T-helper 2 cell treated with Interferon-gamma antibody and Interleukin-4, amounts not matched to agents 5 μg/mL and 100 μg/mL, for 36 hours (primary cell): ENCODE data around the gene CNOT4.

Experiments used
- DNase-seq: peaks from one replicate; pipeline ENCODE4 v3.0.0; 2021; ENCODE audit warnings: low spot score
- H3K27ac Mint-ChIP-seq: one replicate; pipeline ENCODE4 v1.8.0; 2021; ENCODE audit warnings: mild to moderate bottlenecking, mixed read lengths
- H3K27me3 Mint-ChIP-seq: one replicate; pipeline ENCODE4 v1.8.0; 2021; ENCODE audit warnings: low read depth, mixed read lengths
- H3K36me3 Mint-ChIP-seq: one replicate; pipeline ENCODE4 v1.8.0; 2021; ENCODE audit warnings: low read depth, mixed read lengths
- H3K4me1 Mint-ChIP-seq: one replicate; pipeline ENCODE4 v1.8.0; 2021; ENCODE audit warnings: low read depth, mixed read lengths
- H3K4me3 Mint-ChIP-seq: one replicate; pipeline ENCODE4 v1.8.0; 2022; ENCODE audit warnings: mild to moderate bottlenecking, moderate library complexity, mixed read lengths
- H3K9me3 Mint-ChIP-seq: one replicate; pipeline ENCODE4 v1.8.0; 2021; ENCODE audit warnings: mixed read lengths

CNOT4 gene

DNA sequence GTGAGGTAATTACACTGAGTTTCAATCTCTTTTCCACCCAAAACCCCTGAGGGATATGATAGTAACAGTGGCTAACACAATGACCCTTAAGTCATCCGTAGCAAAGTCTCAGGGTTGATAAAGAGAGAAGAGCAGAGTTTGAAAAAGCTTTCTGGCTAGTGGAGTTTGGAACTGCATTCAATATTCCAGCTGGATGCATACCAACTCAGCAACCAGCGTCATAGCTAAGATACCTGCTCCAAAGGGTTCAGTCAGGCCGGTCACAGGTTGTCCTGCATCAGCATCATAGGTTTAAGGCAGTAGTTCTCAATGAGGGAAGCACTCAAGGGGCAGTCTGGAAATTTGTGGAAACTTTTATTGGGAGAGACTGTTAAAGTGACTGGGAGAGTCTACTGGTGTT lies 93.5 kb downstream of the CNOT4 start:
- H3K36me3 Mint-ChIP-seq = peaks cover 8% of the 10 kb centered on the region
- H3K27ac Mint-ChIP-seq = no peak overlapping the region
- no peaks in the 10 kb centered on the region for H3K27me3 Mint-ChIP-seq
- no peaks in the 10 kb centered on the region for H3K9me3 Mint-ChIP-seq
- H3K4me1 Mint-ChIP-seq = peaks cover 2% of the 10 kb centered on the region
- no peak overlapping the region for H3K4me3 Mint-ChIP-seq
- no peak for DNase-seq

DNA sequence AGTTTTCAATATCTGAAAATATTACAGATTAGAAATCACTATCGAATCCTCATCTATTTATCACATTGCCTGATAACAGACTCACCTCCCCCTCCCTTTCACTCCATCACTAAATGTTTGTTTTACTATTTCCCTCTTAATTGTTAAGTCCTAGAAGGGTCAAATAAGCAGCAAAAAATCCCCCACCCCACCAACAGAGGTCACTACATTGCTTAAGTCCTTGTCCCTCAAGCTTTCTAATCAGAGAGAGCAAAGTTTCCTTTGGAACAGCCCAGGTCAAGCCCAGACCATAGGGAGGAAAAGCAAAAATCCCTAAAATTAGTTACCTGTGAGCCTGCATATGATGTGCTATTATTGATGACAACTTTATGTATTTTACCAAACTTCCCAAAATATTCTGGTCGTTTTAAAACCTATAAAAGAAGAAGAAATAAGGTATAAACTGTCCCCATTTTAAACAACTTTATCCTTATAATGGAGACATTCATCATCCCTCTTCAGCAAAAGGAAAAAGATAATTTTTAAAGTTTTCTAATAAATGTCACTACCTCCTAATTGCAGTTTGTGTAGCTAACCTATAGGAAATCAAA lies 95.0 kb downstream of the CNOT4 start:
- H3K27me3 Mint-ChIP-seq = no peaks in the 10 kb centered on the region
- no peak overlapping the region for H3K4me3 Mint-ChIP-seq
- H3K36me3 Mint-ChIP-seq = peaks cover 7% of the 10 kb centered on the region
- no peak overlapping the region for H3K27ac Mint-ChIP-seq
- no peaks in the 10 kb centered on the region for H3K9me3 Mint-ChIP-seq
- no peak for DNase-seq
- H3K4me1 Mint-ChIP-seq = peaks cover 4% of the 10 kb centered on the region

DNA sequence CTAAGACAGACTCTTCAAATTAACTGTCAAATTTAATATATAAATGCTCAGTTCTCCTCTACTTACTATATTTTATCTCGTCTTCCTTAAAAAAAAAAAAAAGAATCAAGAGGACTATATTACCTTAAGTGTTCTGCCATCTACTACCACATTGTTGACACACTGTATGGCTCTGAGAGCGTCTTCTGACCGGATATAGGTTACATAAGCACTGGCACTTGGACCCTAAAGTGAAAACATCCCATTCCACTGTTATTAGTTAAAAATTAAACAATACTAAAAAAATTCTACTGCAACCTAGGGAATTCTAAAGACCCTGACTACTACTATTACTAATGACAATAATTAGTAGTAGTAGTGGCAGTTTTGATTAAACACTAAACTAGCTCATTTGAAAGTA lies 95.7 kb downstream of the CNOT4 start:
- DNase-seq = no peak
- Mint-ChIP-seq H3K36me3 (peaks cover 7% of the 10 kb centered on the region), H3K27ac (no peak overlapping the region), H3K27me3 (no peaks in the 10 kb centered on the region), H3K9me3 (no peaks in the 10 kb centered on the region), H3K4me3 (no peak overlapping the region), H3K4me1 (peaks cover 4% of the 10 kb centered on the region)

DNA sequence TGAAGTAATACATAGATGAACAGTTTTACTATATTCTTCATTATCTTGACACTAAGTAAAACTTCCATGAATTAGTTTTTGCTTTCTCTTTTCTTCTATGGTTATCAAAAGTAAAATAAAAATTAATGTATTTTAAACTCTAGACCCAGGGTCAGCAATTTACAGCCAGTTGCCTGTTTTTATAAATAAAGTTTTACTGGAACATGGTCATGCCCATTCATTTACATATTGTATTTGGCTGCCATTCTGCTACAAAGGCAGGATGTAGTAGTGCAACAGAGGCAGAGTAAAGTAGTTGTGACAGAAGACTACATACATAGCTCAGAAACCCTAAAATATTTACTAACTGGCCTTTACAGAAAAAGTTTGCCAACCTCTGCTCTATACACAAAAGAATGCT lies 98.8 kb downstream of the CNOT4 start:
- Mint-ChIP-seq H3K27ac (no peak overlapping the region), H3K36me3 (peaks cover 17% of the 10 kb centered on the region), H3K4me1 (peaks cover 11% of the 10 kb centered on the region), H3K9me3 (no peaks in the 10 kb centered on the region), H3K27me3 (no peaks in the 10 kb centered on the region), H3K4me3 (no peak overlapping the region)
- no peak for DNase-seq

DNA sequence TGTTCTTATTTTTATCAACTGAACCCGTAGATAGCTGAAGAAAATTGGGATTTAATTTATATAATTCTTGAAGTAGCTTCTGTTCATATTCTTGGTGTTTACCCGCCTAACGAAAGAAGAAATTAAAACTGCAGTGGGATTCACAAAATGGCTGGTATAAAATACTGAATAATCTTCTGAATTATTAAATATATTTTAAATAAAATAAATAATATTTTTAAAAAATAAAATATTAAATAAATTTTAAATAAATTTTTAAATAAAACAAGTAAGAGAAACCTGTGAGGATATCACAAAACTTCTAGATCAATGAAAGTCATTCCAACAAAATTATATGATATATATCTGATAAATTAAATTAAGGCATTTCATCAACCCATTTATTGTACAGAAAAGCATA lies 99.4 kb downstream of the CNOT4 start:
- Mint-ChIP-seq H3K27ac (no peak overlapping the region), H3K4me1 (peaks cover 11% of the 10 kb centered on the region), H3K4me3 (no peak overlapping the region), H3K27me3 (no peaks in the 10 kb centered on the region), H3K36me3 (peaks cover 17% of the 10 kb centered on the region), H3K9me3 (no peaks in the 10 kb centered on the region)
- DNase-seq = no peak

DNA sequence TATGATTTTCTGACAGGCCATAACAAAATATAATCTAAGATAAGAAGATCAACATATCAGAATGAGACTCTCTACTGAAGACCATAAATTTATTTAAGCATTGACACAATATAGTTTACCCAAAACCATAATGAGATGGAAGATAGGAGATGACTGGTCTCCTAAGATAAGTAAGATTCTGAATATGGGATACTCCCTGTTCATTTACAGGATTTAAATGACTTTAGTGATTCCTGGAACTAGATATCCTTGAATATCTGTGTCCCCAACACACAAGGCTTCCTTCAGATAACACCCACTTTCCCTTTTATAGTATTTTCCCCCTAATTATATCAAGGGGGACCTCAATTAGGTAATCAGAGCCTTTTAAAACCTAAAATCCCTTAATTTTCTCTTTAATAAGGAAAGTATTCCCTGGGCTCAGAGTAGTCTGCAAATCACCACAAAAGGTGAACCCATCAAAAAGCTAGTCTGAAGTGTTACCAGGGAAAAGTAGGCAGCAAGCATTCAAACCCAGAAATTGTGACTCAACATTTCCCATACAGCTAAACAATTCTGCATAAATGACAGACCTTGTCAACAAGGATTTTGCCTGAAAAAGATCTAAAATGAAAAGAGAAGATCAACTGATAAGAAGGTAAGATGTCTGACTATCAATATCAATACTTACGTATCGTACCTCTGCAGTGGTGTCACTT lies 99.9 kb downstream of the CNOT4 start:
- DNase-seq = no peak
- no peak overlapping the region for H3K4me3 Mint-ChIP-seq
- peaks cover 11% of the 10 kb centered on the region for H3K4me1 Mint-ChIP-seq
- H3K36me3 Mint-ChIP-seq = peaks cover 17% of the 10 kb centered on the region
- H3K9me3 Mint-ChIP-seq = no peaks in the 10 kb centered on the region
- H3K27me3 Mint-ChIP-seq = no peaks in the 10 kb centered on the region
- H3K27ac Mint-ChIP-seq = no peak overlapping the region

DNA sequence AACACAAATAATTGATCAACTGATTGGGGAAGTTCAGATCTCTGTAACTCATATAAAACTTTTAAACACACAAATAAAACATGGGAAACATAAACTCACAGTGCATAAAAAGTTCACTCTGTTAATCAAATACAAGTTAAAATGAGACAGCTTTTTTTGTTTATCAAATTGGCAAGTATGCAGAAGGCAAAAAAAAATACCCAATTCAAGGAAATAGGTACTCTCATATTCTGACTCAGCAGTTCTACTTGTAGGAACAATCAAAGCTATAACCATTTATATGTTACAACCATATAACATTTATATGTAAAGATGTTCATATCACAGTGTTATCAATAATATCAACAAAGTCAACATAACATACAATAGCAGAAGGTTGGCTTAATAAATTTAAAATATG lies 102.0 kb downstream of the CNOT4 start:
- Mint-ChIP-seq H3K4me1 (peaks cover 9% of the 10 kb centered on the region), H3K27ac (no peak overlapping the region), H3K36me3 (peaks cover 14% of the 10 kb centered on the region), H3K27me3 (no peaks in the 10 kb centered on the region), H3K9me3 (no peaks in the 10 kb centered on the region), H3K4me3 (no peak overlapping the region)
- no peak for DNase-seq

DNA sequence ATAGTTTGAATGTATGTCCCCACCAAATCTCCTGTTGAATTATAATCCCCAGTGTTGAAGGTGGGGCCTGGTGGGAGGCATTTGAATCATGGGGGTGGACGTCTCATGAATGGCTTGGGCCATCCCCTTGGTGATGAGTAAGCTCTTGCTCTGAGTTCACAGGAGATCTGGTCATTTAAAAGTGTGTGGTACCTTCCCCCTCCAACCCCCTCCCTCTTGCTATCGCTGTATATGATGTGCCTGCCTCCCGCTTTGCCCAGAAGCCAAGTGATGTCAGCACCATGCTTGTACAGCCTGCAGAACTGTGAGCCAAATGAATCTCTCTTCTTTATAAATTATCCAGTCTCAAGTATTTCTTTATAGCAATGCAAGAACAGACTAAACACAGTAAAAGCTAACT lies 103.0 kb downstream of the CNOT4 start:
- Mint-ChIP-seq H3K27ac (no peak overlapping the region), H3K27me3 (no peaks in the 10 kb centered on the region), H3K4me3 (no peak overlapping the region), H3K4me1 (peaks cover 9% of the 10 kb centered on the region), H3K36me3 (peaks cover 14% of the 10 kb centered on the region), H3K9me3 (no peaks in the 10 kb centered on the region)
- no peak for DNase-seq

DNA sequence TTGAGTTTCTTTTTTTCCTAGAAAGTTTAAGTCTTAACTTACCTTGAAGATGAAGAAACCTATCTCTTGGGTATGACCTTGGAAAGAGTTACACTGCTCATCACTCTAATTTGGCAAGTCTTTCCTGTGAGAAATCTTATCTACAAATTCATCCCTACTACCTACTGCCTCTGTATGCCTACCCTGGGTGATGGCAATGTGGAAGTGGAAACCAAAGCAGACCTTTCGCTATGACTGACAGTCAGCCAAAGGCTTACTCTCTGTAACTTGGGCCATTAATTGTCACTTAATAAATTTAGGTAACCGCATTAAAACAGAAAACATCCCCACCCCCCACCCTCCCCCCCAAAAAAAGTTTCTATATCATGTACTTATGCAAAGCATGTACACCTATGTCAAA lies 103.9 kb downstream of the CNOT4 start:
- no peak for DNase-seq
- no peak overlapping the region for H3K27ac Mint-ChIP-seq
- H3K36me3 Mint-ChIP-seq = peaks cover 14% of the 10 kb centered on the region
- H3K27me3 Mint-ChIP-seq = no peaks in the 10 kb centered on the region
- peaks cover 9% of the 10 kb centered on the region for H3K4me1 Mint-ChIP-seq
- no peak overlapping the region for H3K4me3 Mint-ChIP-seq
- H3K9me3 Mint-ChIP-seq = no peaks in the 10 kb centered on the region

DNA sequence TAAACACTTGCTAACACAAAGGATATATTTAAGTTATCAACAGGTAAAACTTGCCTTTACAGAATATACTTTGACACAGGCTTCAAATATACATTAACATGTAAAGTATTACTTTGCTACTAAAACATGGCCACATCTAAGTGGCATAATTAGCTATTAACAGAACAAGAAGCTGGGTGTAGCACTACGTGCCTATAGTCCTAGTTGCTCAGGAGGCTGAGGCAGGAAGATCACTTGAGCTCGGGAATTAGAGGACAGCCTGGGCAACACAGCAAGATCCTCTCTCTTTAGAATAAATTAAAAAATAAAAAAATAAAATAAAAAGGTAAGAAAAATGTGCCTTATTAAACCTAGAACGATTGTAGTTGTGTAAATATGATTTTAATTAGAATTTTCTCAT lies 106.6 kb downstream of the CNOT4 start:
- no peak overlapping the region for H3K4me3 Mint-ChIP-seq

DNA sequence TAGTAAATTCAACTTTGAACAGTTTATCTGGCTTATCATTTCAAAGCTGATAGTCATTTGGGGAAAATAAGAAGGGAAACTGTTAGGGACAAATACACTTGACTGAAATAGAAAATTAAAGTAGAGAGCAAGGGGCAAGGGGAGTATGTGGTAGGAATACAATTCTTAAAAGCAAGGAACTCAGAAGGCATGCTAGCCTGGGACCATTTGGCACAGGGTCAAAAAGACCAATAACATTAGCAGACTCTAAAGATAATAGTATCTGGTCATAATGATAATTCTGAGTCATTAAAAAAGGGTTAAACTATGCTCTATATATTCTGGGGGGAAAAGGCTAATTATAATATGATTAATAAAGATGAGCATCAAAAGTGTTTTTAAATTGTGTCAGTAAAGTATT lies 112.2 kb downstream of the CNOT4 start:
- Mint-ChIP-seq H3K4me1 (no peaks in the 10 kb centered on the region), H3K27ac (no peak overlapping the region), H3K9me3 (no peaks in the 10 kb centered on the region), H3K36me3 (peaks cover 18% of the 10 kb centered on the region), H3K4me3 (no peak overlapping the region), H3K27me3 (no peaks in the 10 kb centered on the region)
- DNase-seq = no peak

More for the DNA sequence above, 106.6 kb downstream of the CNOT4 start:
- Mint-ChIP-seq H3K27me3 (no peaks in the 10 kb centered on the region), H3K36me3 (peaks cover 11% of the 10 kb centered on the region), H3K4me1 (peaks cover 2% of the 10 kb centered on the region), H3K9me3 (no peaks in the 10 kb centered on the region), H3K27ac (no peak overlapping the region)
- DNase-seq = no peak

DNA sequence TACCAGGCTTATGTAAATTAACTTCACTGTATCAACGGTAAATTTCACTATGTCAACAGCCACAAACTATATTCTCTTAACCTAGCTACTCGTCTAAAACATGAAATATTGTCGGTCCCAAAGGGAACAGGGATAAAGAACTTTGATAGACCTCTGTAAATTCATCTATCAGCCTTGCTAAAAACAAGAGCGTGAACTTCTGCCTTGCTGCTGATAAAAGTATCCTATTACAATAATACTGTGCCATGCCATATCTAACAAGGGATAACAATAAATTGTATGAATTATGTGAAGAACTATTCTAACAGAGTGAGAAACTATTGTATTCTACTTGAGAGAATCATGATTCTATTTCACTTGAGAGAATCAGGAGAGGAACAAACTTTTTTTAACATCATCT lies 117.2 kb downstream of the CNOT4 start:
- H3K4me3 Mint-ChIP-seq = no peak overlapping the region
- H3K9me3 Mint-ChIP-seq = no peaks in the 10 kb centered on the region
- no peaks in the 10 kb centered on the region for H3K27me3 Mint-ChIP-seq
- no peak for DNase-seq
- H3K4me1 Mint-ChIP-seq = peaks cover 1% of the 10 kb centered on the region
- H3K36me3 Mint-ChIP-seq = peaks cover 28% of the 10 kb centered on the region
- no peak overlapping the region for H3K27ac Mint-ChIP-seq

DNA sequence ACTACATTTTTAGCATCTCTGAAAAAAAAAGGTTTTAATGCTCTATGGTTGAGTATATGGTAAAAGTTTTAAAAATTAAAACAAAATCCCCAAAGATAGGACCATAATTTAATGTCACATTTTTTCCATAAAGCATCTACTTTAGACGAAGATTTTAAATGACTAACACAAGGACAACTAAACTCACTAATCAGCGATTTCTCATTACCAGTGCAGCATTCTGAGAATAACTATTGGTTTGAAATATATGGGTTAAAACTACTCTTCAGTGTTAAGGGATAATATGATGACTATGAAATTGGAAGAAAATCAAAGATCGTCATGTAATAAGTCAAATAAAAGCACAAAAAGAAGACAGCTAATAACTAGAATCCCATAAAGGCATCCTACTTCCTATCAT lies 118.4 kb downstream of the CNOT4 start:
- H3K4me1 Mint-ChIP-seq = peaks cover 1% of the 10 kb centered on the region
- no peak for DNase-seq
- H3K4me3 Mint-ChIP-seq = no peak overlapping the region
- no peaks in the 10 kb centered on the region for H3K27me3 Mint-ChIP-seq
- peaks cover 32% of the 10 kb centered on the region for H3K36me3 Mint-ChIP-seq
- H3K27ac Mint-ChIP-seq = no peak overlapping the region
- no peaks in the 10 kb centered on the region for H3K9me3 Mint-ChIP-seq

DNA sequence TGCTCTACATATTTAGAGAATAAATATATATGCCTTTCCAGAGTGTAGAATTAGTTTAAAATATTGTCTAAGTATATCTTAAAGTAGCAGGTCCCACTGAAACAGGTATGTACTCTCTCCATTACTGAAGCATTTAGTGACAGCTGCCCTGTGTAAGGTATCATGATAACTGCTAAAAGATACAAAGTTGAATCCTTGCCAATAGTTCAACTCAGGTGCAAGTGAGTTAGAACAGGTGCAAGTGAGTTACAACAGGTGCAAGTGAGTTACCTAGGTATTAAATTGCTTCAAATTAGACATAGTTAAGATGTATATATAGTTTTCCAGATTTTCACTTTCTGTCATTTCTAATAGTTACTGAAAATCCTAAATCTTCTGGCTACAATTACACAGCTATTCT lies 119.1 kb downstream of the CNOT4 start:
- H3K4me3 Mint-ChIP-seq = no peak overlapping the region
- H3K27me3 Mint-ChIP-seq = no peaks in the 10 kb centered on the region
- H3K4me1 Mint-ChIP-seq = peaks cover 1% of the 10 kb centered on the region
- no peak overlapping the region for H3K27ac Mint-ChIP-seq
- no peak for DNase-seq
- no peaks in the 10 kb centered on the region for H3K9me3 Mint-ChIP-seq
- H3K36me3 Mint-ChIP-seq = peaks cover 34% of the 10 kb centered on the region

DNA sequence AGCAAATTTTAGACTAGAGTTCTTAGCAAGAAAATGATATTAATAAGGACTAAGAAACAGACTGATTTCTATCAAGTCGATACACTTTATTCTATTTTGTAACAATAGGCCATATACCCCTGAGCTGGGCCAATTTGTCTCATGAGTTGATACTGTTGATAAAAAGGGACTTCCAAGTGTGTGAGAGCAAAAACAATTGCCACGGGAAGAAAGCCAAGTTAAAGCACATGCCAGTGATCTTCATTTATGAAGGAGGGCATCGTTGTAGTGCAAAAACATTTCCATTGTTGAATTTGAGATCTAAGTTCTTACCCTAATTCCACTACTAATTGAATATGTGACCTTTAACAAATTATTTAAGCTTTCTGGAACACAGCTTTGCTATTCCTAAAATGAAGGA lies 119.9 kb downstream of the CNOT4 start:
- Mint-ChIP-seq H3K4me1 (peaks cover 1% of the 10 kb centered on the region), H3K9me3 (no peaks in the 10 kb centered on the region), H3K27me3 (no peaks in the 10 kb centered on the region), H3K4me3 (no peak overlapping the region), H3K36me3 (peaks cover 30% of the 10 kb centered on the region), H3K27ac (no peak overlapping the region)
- DNase-seq = no peak
